Stimulated activated CD8-positive, alpha-beta memory T cell treated with anti-CD3 and anti-CD28 coated beads, Interleukin-15, amount 100 ng/mL, for 4 hours (primary cell): ENCODE results near the gene KCNA2.

Source experiments
- DNase-seq, 2 donors: peaks; one replicate each; pipeline ENCODE4 v3.0.0-alpha.2; 2020; ENCODE audit warnings: low read depth in 2 of 2

The KCNA2 gene

GRCh38 chr1:110605901-110606656 lies at the start of gene KCNA2:
Gene KCNA2, minus strand, starts transcription at chr1:110606358. Its CDS starts 1,576 bp downstream, at chr1:110604782.
- DNase-seq: no peak

GRCh38 chr1:110650609-110651008 lies 44.5 kb upstream of the KCNA2 start:
- DNase-seq: no peak

GRCh38 chr1:110648417-110648816 lies 42.3 kb upstream of the KCNA2 start:
- no peak for DNase-seq

- no peak for DNase-seq
These were observed 41.2 kb upstream of the KCNA2 start for GRCh38 chr1:110647254-110647891.

GRCh38 chr1:110645821-110646735 lies 39.9 kb upstream of the KCNA2 start:
- DNase-seq: no peak

GRCh38 chr1:110645211-110645610 lies 39.1 kb upstream of the KCNA2 start:
- DNase-seq: no peak

GRCh38 chr1:110643879-110644472 lies 37.8 kb upstream of the KCNA2 start:
- no peak for DNase-seq

GRCh38 chr1:110639724-110640386 lies 33.7 kb upstream of the KCNA2 start:
- DNase-seq: no peak

- DNase-seq: no peak
These were observed 32.4 kb upstream of the KCNA2 start for GRCh38 chr1:110638556-110638955.

GRCh38 chr1:110638058-110638457 lies 31.9 kb upstream of the KCNA2 start:
- DNase-seq: no peak

- no peak for DNase-seq
These were observed 31.3 kb upstream of the KCNA2 start for GRCh38 chr1:110637475-110637874.

- no peak for DNase-seq
These were observed 30.2 kb upstream of the KCNA2 start for GRCh38 chr1:110636149-110636935.

GRCh38 chr1:110635434-110635833 lies 29.3 kb upstream of the KCNA2 start:
- DNase-seq: no peak

- peak; percentile 36 to 51 for DNase-seq
These were observed 28.5 kb upstream of the KCNA2 start for GRCh38 chr1:110634455-110635311.

- DNase-seq: no peak
These were observed 27.9 kb upstream of the KCNA2 start for GRCh38 chr1:110634086-110634454.

GRCh38 chr1:110633646-110634030 lies 27.5 kb upstream of the KCNA2 start:
- DNase-seq: no peak

GRCh38 chr1:110631836-110632620 lies 25.9 kb upstream of the KCNA2 start:
- no peak for DNase-seq

GRCh38 chr1:110630839-110631663 lies 24.9 kb upstream of the KCNA2 start:
- peak; percentile 60 to 61 for DNase-seq
